Measurements from ENCODE around the gene CYTH3. TPM values are rescaled to one million over a fixed set of nuclear protein-coding genes. Genes with fewer than 3 reads are reported as not detected.

CYTH3 gene
- total and polyA plus RNA-seq, 9 donors, result 14.8 to 29.6 (median 18.9) TPM

DNA sequence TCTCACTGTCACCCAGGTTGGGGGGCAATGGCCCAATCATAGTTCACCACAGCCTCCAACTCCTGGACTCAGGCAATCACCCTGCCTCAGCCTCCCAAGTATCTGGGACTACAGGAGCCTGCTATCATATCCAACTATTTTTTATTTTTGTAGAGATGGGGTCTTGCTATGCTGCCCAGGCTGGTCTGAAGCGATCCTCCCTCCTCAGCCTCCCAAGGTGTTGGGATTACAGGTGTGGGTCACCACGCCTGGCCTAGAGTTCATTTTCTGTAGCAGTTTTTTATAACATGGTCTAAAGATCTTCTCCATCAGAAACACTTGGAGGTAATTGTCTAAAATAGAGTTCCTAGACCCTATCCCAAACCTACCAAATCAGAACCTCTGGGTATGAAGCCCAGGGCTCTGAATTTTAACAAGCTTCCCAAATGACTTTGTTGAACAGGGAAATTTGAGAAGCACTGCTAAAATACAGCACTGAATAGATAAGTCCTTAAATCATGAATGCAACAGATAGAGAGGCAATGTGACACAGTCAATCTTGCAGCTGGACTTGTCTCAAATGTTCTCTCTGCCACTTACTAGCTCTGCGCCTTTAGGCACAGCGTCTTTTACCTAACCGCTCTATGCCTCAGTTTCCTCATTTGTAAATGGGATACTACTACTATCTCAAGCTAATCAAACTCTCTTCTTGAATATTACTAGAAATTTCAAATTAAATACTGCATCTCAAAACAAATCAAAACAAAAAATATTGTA is 63.7 kb downstream of the CYTH3 start:
- Histone ChIP-seq H3K4me1 (ENCODE audit: insufficient read depth) (peaks cover 2% of the 10 kb centered on the region), H3K27ac (no peak overlapping the region), H3K27me3 (no peaks in the 10 kb centered on the region), H3K9me3 (no peaks in the 10 kb centered on the region), H3K36me3 (no peaks in the 10 kb centered on the region), H3K4me3 (no peak overlapping the region)
- WGBS, 3 donors, result 97 to 99% (median 97%) methylated on average over 5 of the region's 5 CpGs
- TF ChIP-seq CTCF (IDR thresholded peaks at IDR 0.05) (no peak), EP300 (IDR thresholded peaks at IDR 0.05) (no peak), POLR2A (IDR thresholded peaks at IDR 0.05) (no peak)
- intact Hi-C loops (cut with DNase I), result no loop called here
- no peak for DNase-seq

GRCh38 chr7:6205971-6206660 is 66.3 kb downstream of the CYTH3 start:
- DNase-seq, result no peak
- no peaks in the 10 kb centered on the region for H3K9me3 ChIP-seq
- no peak for TF ChIP-seq EP300 (IDR thresholded peaks at IDR 0.05)
- no peak for TF ChIP-seq CTCF (IDR thresholded peaks at IDR 0.05)
- TF ChIP-seq POLR2A (IDR thresholded peaks at IDR 0.05), result no peak
- H3K4me3 ChIP-seq, result no peak overlapping the region
- peaks cover 6% of the 10 kb centered on the region for H3K4me1 ChIP-seq (ENCODE audit: insufficient read depth)
- intact Hi-C loops (cut with DNase I), result no loop called here
- 64 to 70% (median 70%) methylated on average over 3 of the region's 3 CpGs for WGBS, 3 donors
- H3K27ac ChIP-seq, result no peak overlapping the region
- no peaks in the 10 kb centered on the region for H3K36me3 ChIP-seq
- H3K27me3 ChIP-seq, result no peaks in the 10 kb centered on the region

GRCh38 chr7:6203381-6203780 is 69.0 kb downstream of the CYTH3 start:
- WGBS, 3 donors, result 92 to 93% (median 92%) methylated on average over 5 of the region's 5 CpGs
- TF ChIP-seq POLR2A (IDR thresholded peaks at IDR 0.05), result no peak
- TF ChIP-seq EP300 (IDR thresholded peaks at IDR 0.05), result no peak
- TF ChIP-seq CTCF (IDR thresholded peaks at IDR 0.05), result no peak

GRCh38 chr7:6202117-6202516 is 70.3 kb downstream of the CYTH3 start:
- no peaks in the 10 kb centered on the region for H3K27me3 ChIP-seq
- H3K36me3 ChIP-seq, result no peaks in the 10 kb centered on the region
- no peak for TF ChIP-seq POLR2A (IDR thresholded peaks at IDR 0.05)
- no peak for TF ChIP-seq CTCF (IDR thresholded peaks at IDR 0.05)
- no peak for TF ChIP-seq EP300 (IDR thresholded peaks at IDR 0.05)
- H3K27ac ChIP-seq, result no peak overlapping the region
- DNase-seq, result no peak
- peaks cover 4% of the 10 kb centered on the region for H3K4me1 ChIP-seq (ENCODE audit: insufficient read depth)
- WGBS, 3 donors, result 54 to 73% (median 64%) methylated on average over 10 of the region's 10 CpGs
- H3K4me3 ChIP-seq, result no peak overlapping the region
- intact Hi-C loops (cut with DNase I), result no loop called here
- no peaks in the 10 kb centered on the region for H3K9me3 ChIP-seq

More at GRCh38 chr7:6203381-6203780, 69.0 kb downstream of the CYTH3 start:
- H3K27ac ChIP-seq, result no peak overlapping the region
- peaks cover 6% of the 10 kb centered on the region for H3K4me1 ChIP-seq (ENCODE audit: insufficient read depth)
- no peaks in the 10 kb centered on the region for H3K27me3 ChIP-seq
- no peaks in the 10 kb centered on the region for H3K36me3 ChIP-seq
- no peaks in the 10 kb centered on the region for H3K9me3 ChIP-seq
- intact Hi-C loops (cut with DNase I), result no loop called here
- DNase-seq, result no peak
- no peak overlapping the region for H3K4me3 ChIP-seq

All from ovary (tissue), 9 donors.